Trophoblast cell (in vitro differentiated cells and primary cell): ENCODE results near the gene SELENOM.

ENCODE experiments used
- DNase-seq, 2 donors: peaks; one replicate each; pipeline ENCODE4 v3.0.0-alpha.2; 2016
- H2AFZ ChIP-seq: 2 replicates; pipeline ENCODE4 v1.6.1; 2013; ENCODE audit warnings: low read length, moderate library complexity, mild to moderate bottlenecking; ENCODE audit not compliant: insufficient read depth, poor library complexity
- H2AK5ac ChIP-seq: 2 replicates; pipeline ENCODE4 v1.6.1; 2013; ENCODE audit warnings: mild to moderate bottlenecking, low read length
- H2BK120ac ChIP-seq: 2 replicates; pipeline ENCODE4 v1.6.1; 2013; ENCODE audit warnings: low read length, mild to moderate bottlenecking, moderate library complexity; ENCODE audit not compliant: insufficient read depth, poor library complexity
- H2BK12ac ChIP-seq: 2 replicates; pipeline ENCODE4 v1.6.1; 2013; ENCODE audit warnings: mild to moderate bottlenecking, low read length, moderate library complexity
- H2BK5ac ChIP-seq: 2 replicates; pipeline ENCODE4 v1.6.1; 2013; ENCODE audit warnings: low read length, low read depth, moderate library complexity, mild to moderate bottlenecking; ENCODE audit not compliant: poor library complexity
- H3K14ac ChIP-seq: 2 replicates; pipeline ENCODE4 v1.6.1; 2013; ENCODE audit warnings: mild to moderate bottlenecking, low read length
- H3K18ac ChIP-seq: 2 replicates; pipeline ENCODE4 v1.6.1; 2013; ENCODE audit warnings: mild to moderate bottlenecking, low read length
- H3K23ac ChIP-seq: 2 replicates; pipeline ENCODE4 v1.6.1; 2013; ENCODE audit warnings: low read length
- H3K27ac ChIP-seq: 2 replicates; pipeline ENCODE4 v1.5.1; 2013; ENCODE audit warnings: low read depth, mild to moderate bottlenecking, inconsistent platforms, low read length, moderate library complexity
- H3K27me3 ChIP-seq: 2 replicates; pipeline ENCODE4 v1.6.1; 2013; ENCODE audit warnings: inconsistent platforms, mild to moderate bottlenecking, low read length, moderate library complexity; ENCODE audit not compliant: insufficient read depth
- H3K36me3 ChIP-seq, 2 experiments: 1 replicate in 1 of 2; 2 replicates in 1 of 2; pipeline ENCODE4 v1.6.1; 2013; ENCODE audit warnings: low read length in 2 of 2, mild to moderate bottlenecking in 2 of 2, moderate library complexity in 1 of 2; ENCODE audit not compliant: insufficient read depth in 2 of 2, control insufficient read depth in 1 of 2
- H3K4ac ChIP-seq: 2 replicates; pipeline ENCODE4 v1.6.1; 2013; ENCODE audit warnings: low read depth, mild to moderate bottlenecking, low read length, moderate library complexity
- H3K4me1 ChIP-seq, 2 experiments: 1 replicate in 1 of 2; 2 replicates in 1 of 2; pipeline ENCODE4 v1.6.1; 2013; ENCODE audit warnings: low read length in 2 of 2, mild to moderate bottlenecking in 2 of 2, moderate library complexity in 1 of 2; ENCODE audit not compliant: insufficient read depth in 2 of 2, control insufficient read depth in 1 of 2
- H3K4me2 ChIP-seq: 2 replicates; pipeline ENCODE4 v1.6.1; 2013; ENCODE audit warnings: inconsistent platforms, mild to moderate bottlenecking, low read length, moderate library complexity
- H3K4me3 ChIP-seq: 2 replicates; pipeline ENCODE4 v1.5.1; 2013; ENCODE audit warnings: mild to moderate bottlenecking, low read depth, low read length, inconsistent platforms
- H3K79me1 ChIP-seq: one replicate; pipeline ENCODE4 v1.6.1; 2013; ENCODE audit warnings: low read length
- H3K79me2 ChIP-seq: 2 replicates; pipeline ENCODE4 v1.6.1; 2013; ENCODE audit warnings: low read length, mild to moderate bottlenecking; ENCODE audit not compliant: control insufficient read depth, insufficient read depth, poor library complexity
- H3K9ac ChIP-seq: 2 replicates; pipeline ENCODE4 v1.6.1; 2013; ENCODE audit warnings: mild to moderate bottlenecking, low read length
- H3K9me3 ChIP-seq: 2 replicates; pipeline ENCODE4 v1.6.1; 2013; ENCODE audit warnings: low read depth, mild to moderate bottlenecking, control low read depth, inconsistent platforms, low read length; ENCODE audit not compliant: insufficient read depth
- H4K12ac ChIP-seq: 2 replicates; pipeline ENCODE4 v1.6.1; 2013; ENCODE audit warnings: low read depth, mild to moderate bottlenecking, low read length, moderate library complexity
- H4K8ac ChIP-seq: 2 replicates; pipeline ENCODE4 v1.6.1; 2013; ENCODE audit warnings: low read depth, mild to moderate bottlenecking, low read length, moderate library complexity
- H4K91ac ChIP-seq: one replicate; pipeline ENCODE4 v1.6.1; 2013; ENCODE audit warnings: low read depth, mild to moderate bottlenecking, low read length, moderate library complexity
- WGBS: extraction: QIAGEN DNeasy Blood & Tissue Kit; methylation state at CpG from one replicate; pipeline ENCODE4 v1.1.7; 2013; ENCODE audit warnings: missing lambda C conversion rate; ENCODE audit not compliant: insufficient read length, insufficient coverage; ENCODE audit errors: extremely low coverage; 5-methylcytosine and 5-hydroxymethylcytosine counted together

Gene SELENOM

DNA sequence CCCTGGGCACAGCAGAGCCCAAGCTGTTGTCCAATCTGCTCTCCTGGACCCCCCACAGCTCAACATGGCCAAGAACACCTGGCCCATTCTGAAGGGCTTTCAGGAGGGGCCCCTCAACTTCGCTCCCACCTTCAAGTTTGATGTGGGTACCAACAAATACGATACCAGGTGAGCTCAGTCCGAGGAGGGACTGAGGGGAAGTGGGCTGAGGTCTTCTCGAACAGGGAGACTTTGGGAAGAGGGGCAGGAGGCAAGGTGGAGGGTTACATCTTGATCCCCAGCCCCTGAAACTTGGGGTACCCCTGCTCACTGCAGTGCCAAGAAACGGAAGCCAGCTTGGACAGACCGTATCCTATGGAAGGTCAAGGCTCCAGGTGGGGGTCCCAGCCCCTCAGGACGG is 20.8 kb upstream of the SELENOM start:
- no CpG with 5 or more reads among the region's 7 CpGs for WGBS
- no peaks in the 10 kb centered on the region for H3K9me3 ChIP-seq
- no peak overlapping the region for H3K9ac ChIP-seq
- no peak overlapping the region for H3K18ac ChIP-seq
- H3K79me1 ChIP-seq = no peaks in the 10 kb centered on the region
- no peak overlapping the region for H3K4me2 ChIP-seq
- no peak overlapping the region for H4K91ac ChIP-seq
- no peak overlapping the region for H2AK5ac ChIP-seq
- H3K27ac ChIP-seq = no peak overlapping the region
- peaks cover 0 to 2% of the 10 kb centered on the region in 2 experiments for H3K36me3 ChIP-seq
- H4K8ac ChIP-seq = no peak overlapping the region
- no peaks in the 10 kb centered on the region for H3K27me3 ChIP-seq
- H3K4me3 ChIP-seq = no peak overlapping the region
- no peak overlapping the region for H3K14ac ChIP-seq
- H3K4ac ChIP-seq = no peak overlapping the region
- no peak overlapping the region for H4K12ac ChIP-seq
- no peak overlapping the region for H3K23ac ChIP-seq
- H2BK120ac ChIP-seq = no peak overlapping the region
- no peak for DNase-seq
- no peaks in the 10 kb centered on the region for H3K79me2 ChIP-seq
- no peak overlapping the region for H2AFZ ChIP-seq
- H2BK5ac ChIP-seq = no peak overlapping the region
- H2BK12ac ChIP-seq = no peak overlapping the region
- H3K4me1 ChIP-seq = no peaks in the 10 kb centered on the region

DNA sequence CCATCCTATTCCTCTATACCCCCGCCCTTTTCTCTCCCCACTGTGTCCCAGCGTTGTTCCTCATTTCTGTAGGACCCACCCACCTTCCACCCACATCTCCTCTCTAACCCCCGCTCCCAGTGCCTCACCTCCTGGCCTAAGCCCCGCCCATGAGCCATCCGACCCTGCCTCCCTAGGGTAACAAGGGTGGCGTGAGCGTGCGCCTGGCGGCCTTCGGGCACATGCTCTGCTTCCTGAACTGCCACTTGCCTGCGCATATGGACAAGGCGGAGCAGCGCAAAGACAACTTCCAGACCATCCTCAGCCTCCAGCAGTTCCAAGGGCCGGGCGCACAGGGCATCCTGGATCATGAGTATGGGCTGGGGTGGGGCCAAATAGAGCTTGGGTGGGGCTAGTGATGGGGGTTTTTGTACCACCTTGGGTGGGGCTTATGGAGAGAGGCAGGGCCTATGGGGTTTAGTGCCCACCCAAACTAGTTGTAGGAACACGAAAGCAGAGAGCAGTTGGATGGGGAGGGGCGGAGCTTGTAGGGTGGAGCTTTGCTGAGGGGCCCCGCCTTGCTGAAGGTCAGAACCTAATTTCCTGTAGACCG is 19.9 kb upstream of the SELENOM start:
- peaks cover 0 to 5% of the 10 kb centered on the region in 2 experiments for H3K4me1 ChIP-seq
- peak overlapping the region; percentile 45 for H3K4me3 ChIP-seq
- no peak overlapping the region for H2AK5ac ChIP-seq
- H3K79me1 ChIP-seq = peaks cover 3% of the 10 kb centered on the region
- WGBS = no CpG with 5 or more reads among the region's 19 CpGs
- H4K8ac ChIP-seq = no peak overlapping the region
- H3K9ac ChIP-seq = no peak overlapping the region
- H2BK5ac ChIP-seq = no peak overlapping the region
- H4K91ac ChIP-seq = no peak overlapping the region
- H3K27me3 ChIP-seq = no peaks in the 10 kb centered on the region
- H2BK12ac ChIP-seq = no peak overlapping the region
- H2AFZ ChIP-seq = no peak overlapping the region
- H3K14ac ChIP-seq = no peak overlapping the region
- no peak overlapping the region for H3K23ac ChIP-seq
- H3K4me2 ChIP-seq = no peak overlapping the region
- H3K36me3 ChIP-seq = peaks cover 0 to 2% of the 10 kb centered on the region in 2 experiments
- H3K27ac ChIP-seq = no peak overlapping the region
- no peak overlapping the region for H3K18ac ChIP-seq
- DNase-seq = no peak
- H3K9me3 ChIP-seq = no peaks in the 10 kb centered on the region
- H3K79me2 ChIP-seq = no peaks in the 10 kb centered on the region
- no peak overlapping the region for H3K4ac ChIP-seq
- H2BK120ac ChIP-seq = no peak overlapping the region
- H4K12ac ChIP-seq = no peak overlapping the region

DNA sequence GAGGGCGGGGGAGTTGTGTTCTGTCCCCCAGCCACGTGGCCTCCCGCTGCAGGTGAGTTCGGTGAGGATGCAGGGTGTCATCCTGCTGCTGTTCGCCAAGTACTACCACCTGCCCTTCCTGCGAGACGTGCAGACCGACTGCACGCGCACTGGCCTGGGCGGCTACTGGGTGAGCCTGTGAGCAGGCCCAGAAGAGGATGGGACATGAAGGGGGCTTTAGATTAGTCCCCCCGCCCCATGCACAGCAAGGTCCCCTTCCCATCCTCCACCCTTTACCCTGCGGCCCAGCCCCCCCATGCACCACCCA is 19.5 kb upstream of the SELENOM start:
- H3K79me2 ChIP-seq = no peaks in the 10 kb centered on the region
- no peak overlapping the region for H3K9ac ChIP-seq
- peaks cover 0 to 5% of the 10 kb centered on the region in 2 experiments for H3K4me1 ChIP-seq
- peaks cover 3% of the 10 kb centered on the region for H3K79me1 ChIP-seq
- no peak overlapping the region for H2BK12ac ChIP-seq
- no peak overlapping the region for H3K23ac ChIP-seq
- H3K18ac ChIP-seq = no peak overlapping the region
- DNase-seq = no peak
- no CpG with 5 or more reads among the region's 13 CpGs for WGBS
- H2AFZ ChIP-seq = no peak overlapping the region
- no peak overlapping the region for H4K8ac ChIP-seq
- H3K27me3 ChIP-seq = no peaks in the 10 kb centered on the region
- H3K36me3 ChIP-seq = peaks cover 0 to 2% of the 10 kb centered on the region in 2 experiments
- H2AK5ac ChIP-seq = no peak overlapping the region
- no peak overlapping the region for H3K4ac ChIP-seq
- H4K91ac ChIP-seq = no peak overlapping the region
- H3K4me2 ChIP-seq = no peak overlapping the region
- H3K14ac ChIP-seq = no peak overlapping the region
- H3K9me3 ChIP-seq = no peaks in the 10 kb centered on the region
- no peak overlapping the region for H2BK5ac ChIP-seq
- H3K4me3 ChIP-seq = no peak overlapping the region
- H3K27ac ChIP-seq = no peak overlapping the region
- no peak overlapping the region for H4K12ac ChIP-seq
- H2BK120ac ChIP-seq = no peak overlapping the region

DNA sequence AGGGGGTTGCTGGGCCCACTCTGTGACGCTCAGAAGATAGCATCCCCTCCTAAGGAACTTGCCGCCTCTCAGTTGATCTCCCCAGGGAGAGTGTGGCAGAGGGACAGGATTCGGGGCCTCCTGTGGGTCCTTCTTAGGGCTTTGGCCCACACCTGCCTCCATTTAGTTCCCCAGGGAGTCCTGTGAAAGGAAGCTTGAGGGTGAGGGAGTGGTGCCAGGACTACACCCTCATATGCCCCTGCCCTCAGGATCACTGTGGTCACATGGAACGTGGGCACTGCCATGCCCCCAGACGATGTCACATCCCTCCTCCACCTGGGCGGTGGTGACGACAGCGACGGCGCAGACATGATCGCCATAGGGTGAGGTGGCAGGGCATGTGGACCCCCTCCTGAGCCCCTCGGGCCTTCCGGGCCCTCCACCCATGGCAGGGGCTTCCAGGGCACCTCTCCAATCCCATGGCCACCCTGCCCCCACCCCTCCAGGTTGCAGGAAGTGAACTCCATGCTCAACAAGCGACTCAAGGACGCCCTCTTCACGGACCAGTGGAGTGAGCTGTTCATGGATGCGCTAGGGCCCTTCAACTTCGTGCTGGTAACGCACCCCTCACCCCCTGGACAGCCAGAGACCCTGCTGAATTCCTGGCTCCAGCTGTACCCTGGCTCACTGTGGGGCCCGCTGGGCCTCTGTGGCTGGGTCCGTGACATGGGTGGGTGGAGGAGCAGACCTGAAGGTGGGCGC is 18.9 kb upstream of the SELENOM start:
- no peak overlapping the region for H3K4me3 ChIP-seq
- H4K12ac ChIP-seq = no peak overlapping the region
- H3K36me3 ChIP-seq = peaks cover 0 to 2% of the 10 kb centered on the region in 2 experiments
- peaks cover 3% of the 10 kb centered on the region for H3K79me1 ChIP-seq
- H3K4ac ChIP-seq = no peak overlapping the region
- no peak overlapping the region for H3K18ac ChIP-seq
- H2AFZ ChIP-seq = no peak overlapping the region
- WGBS = no CpG with 5 or more reads among the region's 22 CpGs
- no peak overlapping the region for H3K4me2 ChIP-seq
- H2BK120ac ChIP-seq = no peak overlapping the region
- DNase-seq = no peak
- no peak overlapping the region for H2BK5ac ChIP-seq
- H3K23ac ChIP-seq = no peak overlapping the region
- no peak overlapping the region for H3K14ac ChIP-seq
- H3K9ac ChIP-seq = no peak overlapping the region
- H3K27ac ChIP-seq = no peak overlapping the region
- no peaks in the 10 kb centered on the region for H3K79me2 ChIP-seq
- H2AK5ac ChIP-seq = no peak overlapping the region
- no peak overlapping the region for H4K8ac ChIP-seq
- H3K27me3 ChIP-seq = no peaks in the 10 kb centered on the region
- H4K91ac ChIP-seq = no peak overlapping the region
- no peak overlapping the region for H2BK12ac ChIP-seq
- no peaks in the 10 kb centered on the region for H3K9me3 ChIP-seq
- peaks cover 0 to 5% of the 10 kb centered on the region in 2 experiments for H3K4me1 ChIP-seq
